Measurements from ENCODE around the gene ANKRD24. TPM values are rescaled to one million over a fixed set of nuclear protein-coding genes. Genes with fewer than 3 reads are reported as not detected.
"Not testable (repeated sequence)": the region's sequence is repeated elsewhere in the genome, so short reads cannot be mapped to it uniquely, and the experiment has no call there.

Gene ANKRD24
- total RNA-seq, 1 donor from 2014 or later: 1.7 TPM

DNA sequence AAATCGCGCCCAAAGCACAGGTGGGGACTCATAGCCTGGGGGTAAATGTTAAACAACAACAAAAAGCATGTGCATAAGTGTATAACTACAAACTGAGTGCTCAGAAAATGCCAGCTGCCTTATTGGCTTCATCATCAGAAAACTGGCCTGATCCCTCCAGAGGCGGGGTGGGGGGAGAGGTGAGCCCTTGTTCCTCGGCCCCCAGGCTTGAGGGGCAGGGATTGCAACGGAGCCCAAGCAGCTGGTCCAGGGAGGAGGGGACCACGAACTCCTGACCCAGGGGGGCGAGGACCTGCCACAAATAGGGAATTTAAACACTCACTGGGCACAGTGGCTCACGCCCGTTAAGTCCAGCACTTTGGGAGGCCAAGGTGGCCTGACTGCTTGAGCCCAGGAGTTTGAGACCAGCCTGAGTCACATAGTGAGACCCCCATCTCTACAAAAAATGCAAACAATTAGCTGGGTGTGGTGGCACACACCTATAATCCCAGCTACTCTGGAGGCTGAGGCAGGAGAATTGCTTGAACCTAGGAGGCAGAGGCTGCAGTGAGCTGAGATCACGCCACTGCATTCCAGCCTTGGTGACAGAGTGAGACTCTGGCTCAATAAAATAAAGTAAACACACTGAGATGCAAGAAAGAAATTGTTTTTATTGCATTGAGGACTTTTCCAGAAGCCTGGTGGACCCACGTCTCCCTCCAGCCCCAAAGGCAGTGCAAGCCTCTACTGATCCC lies 8.8 kb upstream of the ANKRD24 start:
- no peak for DNase-seq (ENCODE audit: low read depth)

GRCh38 chr19:4174213-4174894 lies 8.1 kb upstream of the ANKRD24 start:
- no peak for DNase-seq (ENCODE audit: low read depth)

GRCh38 chr19:4174895-4175668 lies 7.4 kb upstream of the ANKRD24 start:
- DNase-seq (ENCODE audit: low read depth): no peak

- DNase-seq (ENCODE audit: low read depth): no peak
These were observed 6.9 kb upstream of the ANKRD24 start for GRCh38 chr19:4175669-4175931.

DNA sequence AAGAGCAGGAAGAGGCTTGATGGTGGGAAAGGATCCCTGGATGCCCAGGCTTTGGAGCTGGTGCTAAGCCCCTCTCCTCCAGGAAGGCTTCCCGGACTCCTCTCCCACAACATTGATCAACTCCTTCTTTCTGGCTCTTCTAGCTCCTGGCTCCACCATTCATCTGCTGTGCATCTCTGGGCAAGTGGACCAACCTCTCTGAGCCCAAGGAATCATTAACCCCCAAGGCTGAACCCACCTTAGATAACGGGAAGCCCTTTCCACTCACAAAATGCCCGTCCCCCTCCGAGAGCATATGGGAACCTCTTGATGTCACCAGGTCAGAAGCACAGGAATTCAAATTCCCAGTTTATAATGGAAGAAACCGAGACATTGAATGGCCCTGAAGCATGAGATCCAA lies 5.3 kb upstream of the ANKRD24 start:
- DNase-seq (ENCODE audit: low read depth): no peak

- DNase-seq (ENCODE audit: low read depth): no peak
These were observed 3.5 kb upstream of the ANKRD24 start for GRCh38 chr19:4178990-4179389.

GRCh38 chr19:4181053-4181508 lies 1.4 kb upstream of the ANKRD24 start:
- DNase-seq (ENCODE audit: low read depth): no peak

- DNase-seq (ENCODE audit: low read depth): no peak
These were observed 1.7 kb downstream of the ANKRD24 start for GRCh38 chr19:4183967-4184717.

- DNase-seq (ENCODE audit: low read depth): no peak
These were observed 2.3 kb downstream of the ANKRD24 start for GRCh38 chr19:4184718-4185352.

- DNase-seq (ENCODE audit: low read depth): no peak
These were observed 3.1 kb downstream of the ANKRD24 start for GRCh38 chr19:4185413-4186086.

- DNase-seq (ENCODE audit: low read depth): peak; percentile 41
These were observed 3.9 kb downstream of the ANKRD24 start for GRCh38 chr19:4186087-4186993.

- no peak for DNase-seq (ENCODE audit: low read depth)
These were observed 5.0 kb downstream of the ANKRD24 start for GRCh38 chr19:4187313-4188122.

DNA sequence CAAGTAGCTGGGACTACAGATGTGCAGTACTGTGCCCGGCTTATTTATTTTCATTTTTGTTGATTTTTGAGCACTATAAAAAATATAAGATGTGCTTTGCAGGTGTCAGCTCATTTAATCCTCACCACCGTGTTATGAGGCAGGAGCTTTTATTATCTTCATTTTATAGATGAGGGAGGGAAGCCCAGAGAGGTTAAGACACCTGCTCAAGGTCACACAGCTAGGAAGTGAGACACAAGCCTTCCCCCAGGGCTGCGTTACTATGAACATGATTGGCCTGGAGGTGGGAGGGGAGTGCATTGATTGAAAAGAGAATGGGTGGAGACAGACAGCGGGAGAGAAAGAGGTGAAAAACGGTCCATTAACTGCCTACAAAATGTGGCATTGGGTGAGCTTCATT lies 7.2 kb downstream of the ANKRD24 start:
- DNase-seq (ENCODE audit: low read depth): no peak

DNA sequence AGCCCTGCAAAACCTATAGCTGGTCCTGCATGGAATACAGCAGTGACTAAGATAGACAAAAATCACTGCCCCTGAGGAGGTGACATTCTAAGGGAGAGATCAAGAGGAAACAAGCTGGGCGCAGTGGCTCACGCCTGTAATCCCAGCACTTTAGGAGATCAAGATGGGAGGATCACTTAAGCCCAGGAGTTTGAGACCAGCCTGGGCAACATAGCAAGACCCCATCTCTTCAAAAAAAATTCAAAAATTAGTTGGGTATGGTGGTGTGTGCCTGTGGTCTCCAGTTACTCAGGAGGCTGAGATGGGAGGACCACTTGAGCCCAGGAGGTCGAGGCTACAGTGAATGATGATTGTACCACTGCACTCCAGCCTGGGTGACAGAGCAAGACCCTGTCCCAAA lies 10.0 kb downstream of the ANKRD24 start:
- not testable (repeated sequence) for DNase-seq (ENCODE audit: low read depth)

DNA sequence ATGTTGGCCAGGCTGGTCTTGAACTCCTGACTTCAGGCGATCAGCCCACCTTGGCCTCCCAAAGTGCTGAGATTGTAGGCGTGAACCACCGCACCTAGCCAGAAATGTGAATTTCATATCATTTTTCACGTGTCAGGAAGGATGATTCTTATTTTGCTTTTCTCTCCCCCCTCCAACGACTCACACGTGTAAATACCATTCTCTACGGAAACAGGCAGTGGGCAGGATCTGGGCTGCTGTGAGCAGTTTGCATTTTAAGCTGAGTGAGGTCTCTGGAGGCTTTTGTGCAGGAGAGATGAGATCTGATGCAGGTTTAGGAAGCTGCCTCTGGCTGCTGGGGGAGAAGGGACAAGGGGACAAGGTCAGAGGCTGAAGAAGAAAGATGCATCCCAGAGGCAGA lies 11.9 kb downstream of the ANKRD24 start:
- no peak for DNase-seq (ENCODE audit: low read depth)

- no peak for DNase-seq (ENCODE audit: low read depth)
These were observed 13.5 kb downstream of the ANKRD24 start for GRCh38 chr19:4196009-4196408.

DNA sequence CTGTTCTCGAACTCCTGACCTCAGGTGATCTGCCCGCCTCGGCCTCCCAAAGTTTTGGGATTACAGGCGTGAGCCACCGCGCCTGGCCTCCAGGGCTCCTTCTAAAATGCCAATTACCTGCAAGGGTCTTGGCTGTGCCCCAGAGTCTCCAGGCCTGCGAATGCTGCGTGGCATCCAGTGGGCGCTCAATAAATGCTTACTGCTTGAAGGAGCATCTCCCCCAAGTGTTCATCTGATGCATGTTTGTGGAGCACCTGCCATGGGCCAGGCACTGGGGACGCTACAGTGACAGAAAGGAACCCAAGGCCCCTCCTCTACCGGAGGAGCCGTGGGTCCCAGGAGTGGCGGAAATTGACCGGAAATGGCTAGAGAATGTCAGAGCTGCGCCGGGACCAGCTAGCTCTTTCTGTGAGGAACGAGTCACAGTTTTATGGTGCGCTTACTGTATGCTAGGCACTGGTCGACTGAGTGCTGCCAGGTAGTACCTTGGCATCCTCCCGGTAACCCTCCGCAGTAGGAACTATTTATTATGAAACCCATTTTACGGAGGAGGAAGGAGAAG lies 14.2 kb downstream of the ANKRD24 start:
- DNase-seq (ENCODE audit: low read depth): no peak

- DNase-seq (ENCODE audit: low read depth): no peak
These were observed 14.7 kb downstream of the ANKRD24 start for GRCh38 chr19:4197228-4197624.

All from renal cortical epithelial cell (primary cell).